ENCODE results near the gene ARX.

DNA sequence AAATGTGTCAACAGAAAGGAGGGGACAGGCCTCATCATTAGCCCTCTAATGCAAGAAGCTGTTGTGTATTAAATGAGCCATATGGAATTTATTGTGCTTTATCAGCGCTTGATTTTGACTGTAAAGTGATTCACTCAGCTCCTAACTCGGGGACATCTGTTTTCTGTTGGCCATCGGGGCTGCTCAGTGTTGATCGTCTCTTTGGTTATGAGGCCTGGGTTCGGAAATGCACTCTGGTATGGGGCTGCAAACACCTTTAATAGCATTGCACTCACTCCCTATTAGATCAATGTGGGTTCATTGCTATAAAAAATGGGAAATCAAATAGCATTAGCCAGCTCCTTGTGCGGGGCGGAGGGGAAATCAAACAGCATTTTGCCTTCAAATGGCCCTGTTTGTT lies 6.4 kb downstream of the ARX start:
- TF ChIP-seq, protein P1, sequence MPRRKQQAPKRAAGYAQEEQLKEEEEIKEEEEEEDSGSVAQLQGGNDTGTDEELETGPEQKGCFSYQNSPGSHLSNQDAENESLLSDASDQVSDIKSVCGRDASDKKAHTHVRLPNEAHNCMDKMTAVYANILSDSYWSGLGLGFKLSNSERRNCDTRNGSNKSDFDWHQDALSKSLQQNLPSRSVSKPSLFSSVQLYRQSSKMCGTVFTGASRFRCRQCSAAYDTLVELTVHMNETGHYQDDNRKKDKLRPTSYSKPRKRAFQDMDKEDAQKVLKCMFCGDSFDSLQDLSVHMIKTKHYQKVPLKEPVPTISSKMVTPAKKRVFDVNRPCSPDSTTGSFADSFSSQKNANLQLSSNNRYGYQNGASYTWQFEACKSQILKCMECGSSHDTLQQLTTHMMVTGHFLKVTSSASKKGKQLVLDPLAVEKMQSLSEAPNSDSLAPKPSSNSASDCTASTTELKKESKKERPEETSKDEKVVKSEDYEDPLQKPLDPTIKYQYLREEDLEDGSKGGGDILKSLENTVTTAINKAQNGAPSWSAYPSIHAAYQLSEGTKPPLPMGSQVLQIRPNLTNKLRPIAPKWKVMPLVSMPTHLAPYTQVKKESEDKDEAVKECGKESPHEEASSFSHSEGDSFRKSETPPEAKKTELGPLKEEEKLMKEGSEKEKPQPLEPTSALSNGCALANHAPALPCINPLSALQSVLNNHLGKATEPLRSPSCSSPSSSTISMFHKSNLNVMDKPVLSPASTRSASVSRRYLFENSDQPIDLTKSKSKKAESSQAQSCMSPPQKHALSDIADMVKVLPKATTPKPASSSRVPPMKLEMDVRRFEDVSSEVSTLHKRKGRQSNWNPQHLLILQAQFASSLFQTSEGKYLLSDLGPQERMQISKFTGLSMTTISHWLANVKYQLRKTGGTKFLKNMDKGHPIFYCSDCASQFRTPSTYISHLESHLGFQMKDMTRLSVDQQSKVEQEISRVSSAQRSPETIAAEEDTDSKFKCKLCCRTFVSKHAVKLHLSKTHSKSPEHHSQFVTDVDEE (CRISPR knock-in tag; IDR thresholded peaks at IDR 0.05): peak; percentile 78; the same call in 1 of the 2 replicates
- peak; percentile 91 for TF ChIP-seq TCF4 (CRISPR knock-in tag; IDR thresholded peaks at IDR 0.05; ENCODE audit: borderline replicate concordance)
- TF ChIP-seq, protein P2, sequence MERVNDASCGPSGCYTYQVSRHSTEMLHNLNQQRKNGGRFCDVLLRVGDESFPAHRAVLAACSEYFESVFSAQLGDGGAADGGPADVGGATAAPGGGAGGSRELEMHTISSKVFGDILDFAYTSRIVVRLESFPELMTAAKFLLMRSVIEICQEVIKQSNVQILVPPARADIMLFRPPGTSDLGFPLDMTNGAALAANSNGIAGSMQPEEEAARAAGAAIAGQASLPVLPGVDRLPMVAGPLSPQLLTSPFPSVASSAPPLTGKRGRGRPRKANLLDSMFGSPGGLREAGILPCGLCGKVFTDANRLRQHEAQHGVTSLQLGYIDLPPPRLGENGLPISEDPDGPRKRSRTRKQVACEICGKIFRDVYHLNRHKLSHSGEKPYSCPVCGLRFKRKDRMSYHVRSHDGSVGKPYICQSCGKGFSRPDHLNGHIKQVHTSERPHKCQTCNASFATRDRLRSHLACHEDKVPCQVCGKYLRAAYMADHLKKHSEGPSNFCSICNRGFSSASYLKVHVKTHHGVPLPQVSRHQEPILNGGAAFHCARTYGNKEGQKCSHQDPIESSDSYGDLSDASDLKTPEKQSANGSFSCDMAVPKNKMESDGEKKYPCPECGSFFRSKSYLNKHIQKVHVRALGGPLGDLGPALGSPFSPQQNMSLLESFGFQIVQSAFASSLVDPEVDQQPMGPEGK (CRISPR knock-in tag; IDR thresholded peaks at IDR 0.05; ENCODE audit: borderline replicate concordance): no peak
- TF ChIP-seq, protein P3, sequence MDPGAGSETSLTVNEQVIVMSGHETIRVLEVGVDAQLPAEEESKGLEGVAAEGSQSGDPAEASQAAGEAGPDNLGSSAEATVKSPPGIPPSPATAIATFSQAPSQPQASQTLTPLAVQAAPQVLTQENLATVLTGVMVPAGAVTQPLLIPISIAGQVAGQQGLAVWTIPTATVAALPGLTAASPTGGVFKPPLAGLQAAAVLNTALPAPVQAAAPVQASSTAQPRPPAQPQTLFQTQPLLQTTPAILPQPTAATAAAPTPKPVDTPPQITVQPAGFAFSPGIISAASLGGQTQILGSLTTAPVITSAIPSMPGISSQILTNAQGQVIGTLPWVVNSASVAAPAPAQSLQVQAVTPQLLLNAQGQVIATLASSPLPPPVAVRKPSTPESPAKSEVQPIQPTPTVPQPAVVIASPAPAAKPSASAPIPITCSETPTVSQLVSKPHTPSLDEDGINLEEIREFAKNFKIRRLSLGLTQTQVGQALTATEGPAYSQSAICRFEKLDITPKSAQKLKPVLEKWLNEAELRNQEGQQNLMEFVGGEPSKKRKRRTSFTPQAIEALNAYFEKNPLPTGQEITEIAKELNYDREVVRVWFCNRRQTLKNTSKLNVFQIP (CRISPR knock-in tag; IDR thresholded peaks at IDR 0.05; ENCODE audit: borderline replicate concordance, low read depth): no peak
- TF ChIP-seq ZFP30 (CRISPR knock-in tag; IDR thresholded peaks at IDR 0.05): no peak
- TF ChIP-seq GLIS3 (CRISPR knock-in tag; IDR thresholded peaks at IDR 0.05): no peak
- no peak for TF ChIP-seq ARNTL (CRISPR knock-in tag; IDR thresholded peaks at IDR 0.05; ENCODE audit: borderline replicate concordance, low read depth)
- no peak for TF ChIP-seq PPARA (CRISPR knock-in tag; IDR thresholded peaks at IDR 0.05; ENCODE audit: borderline replicate concordance)
